GM19035 (cell line): ENCODE results near the gene ARHGAP24.
"Not testable (repeated sequence)": the region's sequence is repeated elsewhere in the genome, so short reads cannot be mapped to it uniquely, and the experiment has no call there.

Source experiments
- ATAC-seq: cut with Tn5 transposase; IDR thresholded peaks from one replicate; pipeline ENCODE4 v1.9.1; 2021; ENCODE audit not compliant: unreplicated experiment

The ARHGAP24 gene

DNA sequence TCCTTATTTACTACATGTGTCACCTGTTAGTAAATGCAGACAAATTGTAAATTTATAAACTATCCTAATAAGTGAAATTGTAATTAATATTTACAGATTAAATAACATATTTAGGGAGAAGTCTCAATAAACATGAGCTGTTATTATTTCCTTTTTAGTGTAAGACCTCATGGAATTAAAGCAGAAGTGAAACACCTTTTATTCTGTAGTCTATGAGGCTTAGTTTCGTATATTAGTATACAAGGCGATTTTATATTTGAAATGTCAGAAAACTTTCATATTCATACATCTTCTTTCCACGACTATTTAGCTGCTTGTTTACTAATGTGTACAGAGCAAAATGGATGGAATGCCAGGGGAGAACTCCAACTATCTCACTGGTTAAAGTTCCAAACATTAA is 414.4 kb downstream of the ARHGAP24 start:
- ATAC-seq, result no peak

DNA sequence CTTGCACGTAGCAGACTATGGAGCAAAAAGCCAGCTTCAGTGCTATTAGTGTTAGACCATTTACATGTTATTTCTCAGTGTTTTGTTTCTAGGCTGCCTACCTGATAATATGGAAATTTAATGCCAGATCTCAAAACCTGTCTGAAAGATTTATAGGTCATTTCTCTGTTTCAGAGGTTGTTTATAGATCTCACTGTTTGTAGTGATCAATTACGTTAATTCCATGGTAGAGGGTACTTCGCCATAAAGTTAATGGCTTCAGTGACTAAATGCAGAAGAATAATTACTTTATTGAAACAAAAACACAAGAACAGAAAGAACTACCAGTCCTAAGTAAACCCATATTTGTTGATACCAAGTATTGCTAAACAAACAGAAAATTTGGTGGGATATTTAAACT is 420.8 kb downstream of the ARHGAP24 start:
- no peak for ATAC-seq

DNA sequence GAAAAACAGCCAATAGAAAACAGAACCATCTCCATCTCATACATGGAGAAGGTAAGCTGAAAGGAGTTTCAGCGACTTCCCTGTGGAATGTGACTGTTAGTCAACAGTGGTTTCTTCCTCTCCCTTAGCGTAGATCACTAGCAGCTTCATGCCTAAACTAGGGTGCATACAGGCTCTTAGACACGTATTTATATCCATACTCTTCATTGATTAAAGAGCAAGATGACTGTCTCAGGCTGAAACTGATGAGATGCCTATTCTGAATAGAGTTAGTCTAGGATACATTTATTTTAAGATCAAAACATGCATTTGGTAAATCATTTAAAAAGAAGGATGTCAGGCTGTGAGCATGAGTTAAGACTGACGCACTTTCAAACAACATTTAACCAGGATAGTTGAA is 423.3 kb downstream of the ARHGAP24 start:
- no peak for ATAC-seq

DNA sequence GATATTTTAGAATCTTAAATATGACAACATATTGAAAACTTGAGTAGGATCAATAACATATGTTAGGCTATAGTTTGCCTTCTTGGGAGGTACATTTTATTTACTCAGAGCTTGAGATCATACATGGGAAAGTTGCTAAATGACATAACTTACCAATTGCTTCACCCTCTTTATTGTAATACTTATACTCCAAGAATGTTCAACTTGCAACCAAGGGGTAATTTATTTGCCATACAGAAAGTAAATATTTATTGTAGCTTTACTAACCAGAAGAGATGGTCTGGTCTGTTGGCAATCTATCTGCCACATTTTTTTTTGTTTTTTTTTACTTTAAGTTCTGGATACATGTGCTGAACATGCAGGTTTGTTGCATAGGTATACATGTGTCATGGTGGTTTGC is 426.6 kb downstream of the ARHGAP24 start:
- ATAC-seq, result no peak

DNA sequence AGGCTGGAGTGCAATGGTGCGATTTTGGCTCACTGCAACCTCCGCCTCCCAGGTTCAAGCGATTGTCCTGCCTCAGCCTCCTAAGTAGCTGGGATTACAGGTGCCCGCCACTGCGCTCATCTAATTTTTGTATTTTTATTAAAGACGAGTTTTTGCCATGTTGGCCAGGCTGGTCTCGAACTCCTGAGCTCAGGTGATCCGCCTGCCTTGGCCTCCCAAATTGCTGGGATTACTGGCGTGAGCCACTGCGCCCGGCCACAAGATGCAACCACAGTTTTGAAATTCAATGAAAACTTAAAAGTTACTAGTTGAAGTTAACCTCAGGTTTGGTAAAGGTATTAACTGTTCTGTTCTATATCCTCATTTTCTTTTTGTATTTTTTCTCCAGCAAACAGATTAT is 427.7 kb downstream of the ARHGAP24 start:
- not testable (repeated sequence) for ATAC-seq

DNA sequence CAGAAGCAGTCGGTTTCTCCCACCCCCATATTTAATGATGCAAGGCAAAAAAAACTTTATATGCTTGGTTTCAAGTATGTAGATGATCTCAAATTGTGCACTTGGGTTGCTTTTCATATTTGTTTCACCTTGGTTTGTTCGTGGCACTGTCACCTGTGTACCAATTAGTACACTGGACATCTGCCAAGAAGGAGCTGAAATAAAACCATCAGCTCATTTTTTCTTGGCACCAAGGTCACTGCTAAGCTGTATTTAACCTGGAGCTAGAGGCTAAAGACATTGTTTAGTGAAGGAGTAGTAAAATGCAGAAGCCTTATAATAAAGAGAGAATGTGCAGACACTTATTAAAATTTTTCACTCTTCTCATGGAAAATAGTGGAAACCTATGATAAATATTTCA is 430.8 kb downstream of the ARHGAP24 start:
- no peak for ATAC-seq

DNA sequence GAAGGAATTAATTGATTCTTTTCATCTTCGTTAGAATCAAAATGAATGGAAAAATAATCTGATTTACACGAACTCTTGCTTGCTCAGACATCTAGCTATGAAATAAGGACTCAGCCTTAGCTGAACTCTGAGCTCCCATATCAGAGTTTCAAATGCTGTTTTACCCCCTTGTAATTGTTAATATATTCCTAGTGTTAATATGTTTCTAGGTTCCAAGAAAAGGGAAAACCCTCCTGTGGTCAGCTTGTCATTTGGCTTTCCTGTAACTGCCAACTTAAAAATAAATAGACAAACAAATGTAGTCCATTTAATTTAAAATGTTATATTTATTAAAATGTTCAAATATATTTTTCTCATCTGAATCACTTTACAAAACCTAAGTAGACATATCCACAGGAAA is 432.1 kb downstream of the ARHGAP24 start:
- ATAC-seq, result no peak

DNA sequence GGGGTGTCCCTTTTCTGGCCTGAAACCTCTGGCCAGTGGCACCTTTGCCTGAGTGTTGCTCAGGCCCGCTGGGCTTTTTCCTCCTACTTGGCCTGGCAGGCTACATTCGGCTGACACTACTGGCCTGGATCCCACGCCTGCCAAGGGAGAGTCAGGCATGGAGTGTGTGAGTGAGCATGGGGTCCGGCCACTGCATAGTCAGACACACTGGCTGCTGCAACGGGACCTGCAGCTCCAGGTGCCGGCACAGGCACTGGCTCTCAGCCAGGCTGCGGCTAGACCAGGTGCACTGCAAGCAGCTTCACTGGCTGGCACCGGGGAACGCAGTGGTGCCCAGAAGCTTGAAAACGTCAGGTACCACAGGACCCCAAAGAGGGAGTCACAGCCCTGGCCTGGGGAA is 434.9 kb downstream of the ARHGAP24 start:
- ATAC-seq, result no peak

DNA sequence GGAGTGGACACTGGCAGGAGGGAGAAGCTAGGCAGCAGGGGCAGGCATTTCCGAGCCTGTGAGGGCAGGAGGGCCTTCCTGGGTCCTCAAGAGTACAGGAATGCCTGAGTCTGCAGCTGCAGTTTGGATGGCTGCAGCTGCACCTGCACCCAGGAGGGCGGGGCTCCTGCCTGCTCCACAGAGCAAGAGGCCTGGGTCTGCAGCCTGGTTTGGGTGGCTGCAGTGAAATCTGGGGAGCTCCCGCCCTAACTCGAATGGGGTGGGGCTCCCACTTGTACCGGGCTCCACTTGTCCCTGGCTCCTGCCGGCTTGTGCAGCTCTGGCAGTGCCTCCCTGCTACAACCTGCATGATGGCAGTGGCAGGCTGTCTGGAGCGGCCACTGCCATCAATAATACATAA is 436.0 kb downstream of the ARHGAP24 start:
- ATAC-seq, result no peak

DNA sequence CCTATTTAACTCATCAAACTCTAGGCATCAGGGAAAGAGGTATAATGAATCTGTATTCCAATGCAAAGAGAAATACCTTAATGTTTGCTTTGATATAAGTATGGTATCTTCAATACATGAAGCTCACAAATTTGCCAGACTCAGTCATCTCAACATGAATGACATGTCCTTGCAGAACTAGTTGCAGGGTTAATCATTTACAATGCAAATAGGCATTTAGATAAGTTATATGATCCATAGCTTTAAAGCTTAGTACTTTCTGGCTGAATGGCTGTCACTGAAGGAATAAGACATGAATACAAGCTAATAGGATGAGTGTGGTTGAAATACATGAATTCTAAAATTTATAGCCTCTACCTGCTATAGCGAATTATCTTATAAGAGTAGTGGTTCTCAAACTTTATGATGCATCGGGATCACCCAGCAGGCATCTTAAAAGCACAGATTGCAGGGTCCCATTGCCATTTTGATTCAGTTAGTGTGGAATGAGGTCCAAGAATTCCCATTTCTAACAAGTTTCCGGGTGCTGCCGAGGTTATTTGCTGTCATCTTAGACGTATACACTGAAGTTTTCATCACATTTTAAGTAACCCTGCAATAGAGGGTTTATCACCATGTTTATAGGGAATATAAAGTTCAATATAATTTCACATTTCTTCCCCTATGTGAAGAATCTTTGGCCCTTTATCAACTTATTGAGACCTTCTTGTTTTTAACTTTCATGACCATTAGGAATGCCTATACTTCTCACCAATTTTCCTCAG is 439.2 kb downstream of the ARHGAP24 start:
- ATAC-seq, result no peak

DNA sequence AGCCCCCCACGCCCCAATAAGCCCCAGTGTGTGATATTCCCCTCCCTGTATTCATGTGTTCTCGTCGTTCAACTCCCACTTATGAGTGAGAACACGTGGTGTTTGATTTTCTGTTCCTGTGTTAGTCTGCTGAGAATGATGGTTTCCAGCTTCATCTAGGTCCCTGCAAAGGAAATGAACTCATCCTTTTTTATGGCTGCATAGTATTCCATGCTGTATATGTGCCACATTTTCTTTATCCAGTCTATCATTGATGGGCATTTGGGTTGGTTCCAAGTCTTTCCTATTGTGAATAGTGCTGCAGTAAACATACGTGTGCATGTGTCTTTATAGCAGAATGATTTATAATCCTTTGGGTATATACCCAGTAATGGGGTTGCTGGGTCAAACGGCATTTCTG is 440.6 kb downstream of the ARHGAP24 start:
- ATAC-seq, result not testable (repeated sequence)

DNA sequence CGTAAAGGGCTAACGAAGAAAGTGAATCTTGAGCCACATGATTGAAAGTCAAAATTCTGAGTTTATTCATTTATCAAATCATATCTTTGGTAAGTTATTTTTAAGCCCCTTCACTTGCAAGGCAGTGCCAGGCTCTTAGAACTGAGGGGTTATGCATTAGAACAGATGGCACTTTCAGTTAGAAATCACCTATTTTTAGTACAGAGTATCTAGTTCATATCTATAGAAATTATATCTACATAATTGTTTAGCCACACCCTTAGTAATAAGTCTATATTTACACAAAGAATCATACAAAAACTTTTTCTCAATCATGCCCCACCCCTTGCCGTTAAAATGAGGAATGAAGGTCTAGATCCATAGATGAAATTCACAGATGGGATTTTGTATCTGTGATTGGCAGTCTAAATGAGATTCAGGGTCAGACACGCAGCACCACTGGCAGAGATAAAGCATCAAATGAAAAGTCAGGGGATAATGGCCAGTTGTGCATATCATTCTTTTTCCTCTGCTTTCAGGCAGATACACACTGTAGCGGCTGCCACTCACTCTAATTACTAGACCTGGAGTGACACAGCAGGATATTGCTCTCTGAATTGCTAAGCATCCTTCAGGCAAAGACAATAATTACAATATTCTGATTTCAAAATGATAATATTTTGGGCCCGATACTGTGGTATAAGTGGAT is 444.4 kb downstream of the ARHGAP24 start:
- no peak for ATAC-seq

DNA sequence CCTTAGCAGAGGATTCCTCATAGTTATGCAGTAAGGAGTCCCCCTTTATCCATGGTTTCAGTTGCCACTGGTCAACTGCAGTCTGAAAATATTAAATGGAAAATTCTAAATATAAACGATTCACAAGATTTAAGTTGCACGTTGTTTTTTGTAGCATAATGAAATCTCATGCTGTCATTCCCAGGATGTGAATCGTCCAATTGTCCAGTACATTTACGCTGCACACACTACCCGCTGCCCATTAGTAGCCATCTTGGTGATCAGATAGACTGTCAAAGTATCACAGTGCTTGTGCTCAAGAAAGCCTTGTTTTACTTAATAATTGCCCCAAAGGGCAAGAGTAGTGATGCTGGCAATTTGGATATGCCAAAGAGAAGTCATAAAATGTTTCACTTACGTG is 450.1 kb downstream of the ARHGAP24 start:
- ATAC-seq, result no peak

DNA sequence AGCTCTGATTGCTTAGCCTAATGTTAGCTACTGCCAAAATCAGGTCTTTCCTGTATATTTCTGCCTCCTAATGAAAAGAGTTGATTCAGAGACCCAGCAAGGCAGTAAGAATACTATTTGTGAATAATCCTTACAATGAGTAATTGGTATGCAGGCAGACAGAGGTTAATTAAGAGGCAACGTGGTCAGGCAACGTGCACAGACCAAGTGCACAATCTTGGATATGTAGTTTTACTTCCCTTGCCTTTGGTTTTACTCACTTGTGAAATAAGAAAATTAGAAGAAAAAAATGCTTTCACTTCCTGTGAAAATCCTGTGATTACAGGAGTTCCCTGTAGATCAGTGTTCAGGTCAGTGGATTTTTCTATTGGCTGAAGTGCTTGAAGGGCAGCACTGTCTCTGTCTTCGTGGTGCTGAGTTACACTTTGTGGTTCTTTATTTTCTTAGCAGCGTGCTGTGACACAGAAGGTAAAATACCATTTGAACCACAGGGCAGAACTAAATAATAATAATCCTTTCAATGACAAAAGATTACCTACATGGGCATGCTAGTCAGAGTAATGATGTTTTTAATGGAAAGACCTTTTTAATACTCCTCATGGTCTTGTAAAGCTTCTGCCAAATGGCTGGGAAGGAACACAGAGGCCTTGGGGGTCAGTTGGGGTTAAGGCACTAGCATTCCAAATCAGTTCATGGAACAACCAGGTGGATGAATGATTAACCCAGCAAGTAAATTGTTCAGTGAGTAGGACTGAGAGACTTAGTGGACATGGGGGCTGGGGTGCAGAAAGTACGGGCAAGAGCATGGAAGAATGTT is 454.0 kb downstream of the ARHGAP24 start:
- no peak for ATAC-seq

DNA sequence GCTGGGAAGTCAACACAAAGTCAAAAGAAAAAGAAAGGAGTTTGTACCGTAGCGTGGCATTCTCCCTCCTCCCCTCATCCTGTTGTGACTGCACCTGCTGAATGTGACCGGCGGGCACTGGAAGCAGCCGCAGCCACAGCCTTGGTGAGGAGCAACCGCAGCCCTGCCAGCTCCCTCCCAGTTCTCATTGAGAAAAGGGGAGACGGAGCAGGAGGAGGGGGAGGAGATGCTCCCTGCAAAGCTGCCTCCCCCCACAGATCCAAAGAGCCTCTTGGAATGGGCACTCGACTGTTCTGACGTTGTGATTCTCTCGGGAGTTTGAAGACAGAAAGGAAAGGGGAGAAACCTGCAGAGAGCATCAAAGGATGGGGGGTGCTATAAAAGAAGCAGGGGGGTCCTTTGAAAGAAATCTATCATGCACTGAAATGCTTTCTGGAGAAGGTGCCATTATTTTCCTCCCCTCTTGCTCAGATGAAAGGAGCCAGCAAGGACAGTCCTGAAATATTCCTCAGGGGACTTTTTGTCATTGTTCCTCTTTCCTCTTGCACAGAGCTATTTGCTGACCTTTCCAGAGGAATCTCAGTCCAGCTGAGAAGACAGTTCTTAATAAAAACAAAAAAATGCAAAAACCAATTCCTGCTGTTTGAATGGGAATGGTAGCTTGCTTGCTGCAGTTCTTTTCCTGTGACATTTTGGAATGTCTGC is 455.2 kb downstream of the ARHGAP24 start:
- no peak for ATAC-seq

DNA sequence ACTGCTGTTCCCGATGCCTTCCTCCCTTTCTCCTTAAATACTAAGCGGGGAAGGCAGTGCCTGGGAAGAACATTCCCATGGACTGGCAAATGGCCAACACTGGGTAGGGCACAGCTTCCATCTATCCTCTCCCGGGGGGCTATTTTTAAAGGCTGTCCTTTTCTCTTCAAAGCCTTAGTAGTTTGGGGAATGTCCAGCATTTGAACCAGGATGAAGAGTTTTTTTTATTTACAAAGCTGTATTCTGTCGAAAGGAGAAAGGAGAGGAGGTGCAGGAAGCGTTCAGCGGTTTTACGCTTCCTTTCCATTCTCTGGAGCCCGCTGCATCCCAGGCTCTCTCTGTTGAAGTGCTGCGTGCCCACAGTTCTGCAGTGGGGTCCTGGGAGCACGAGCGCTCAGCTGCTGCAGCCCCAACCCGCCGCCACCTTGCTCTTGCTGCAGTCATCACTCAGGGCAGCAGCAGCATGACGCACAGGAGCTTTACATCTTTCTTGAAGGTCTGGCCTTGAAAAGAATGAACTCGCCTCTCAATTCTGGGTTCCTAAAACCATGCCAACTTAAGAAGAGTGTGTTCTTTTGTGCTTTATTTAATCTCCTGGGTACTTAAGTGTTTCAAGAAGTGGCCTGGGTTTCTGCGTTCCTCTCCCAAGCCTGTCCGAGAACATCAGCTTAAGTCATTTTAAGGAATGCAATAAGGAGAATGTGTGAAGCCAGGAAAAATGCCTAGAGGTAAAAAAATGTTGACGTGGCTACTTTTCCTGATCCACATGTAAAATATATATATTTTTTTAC is 457.7 kb downstream of the ARHGAP24 start:
- ATAC-seq, result no peak

DNA sequence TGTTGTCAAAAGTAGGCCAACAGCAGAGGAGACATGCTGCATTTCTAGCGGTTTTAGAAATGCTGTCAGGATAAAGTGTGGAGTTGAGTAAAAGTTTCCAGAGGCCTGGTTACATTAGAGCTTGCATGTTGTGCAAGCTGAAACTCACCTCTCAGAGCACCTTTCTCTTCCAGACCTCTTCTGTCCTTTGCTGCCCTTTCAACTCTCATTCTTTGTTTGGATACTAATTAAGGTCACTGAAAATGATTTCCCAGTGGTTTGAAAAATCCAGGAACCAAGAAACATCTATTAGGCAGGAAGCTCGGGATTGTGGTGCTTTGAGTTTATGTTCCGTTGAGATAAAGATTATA is 458.3 kb downstream of the ARHGAP24 start:
- no peak for ATAC-seq

DNA sequence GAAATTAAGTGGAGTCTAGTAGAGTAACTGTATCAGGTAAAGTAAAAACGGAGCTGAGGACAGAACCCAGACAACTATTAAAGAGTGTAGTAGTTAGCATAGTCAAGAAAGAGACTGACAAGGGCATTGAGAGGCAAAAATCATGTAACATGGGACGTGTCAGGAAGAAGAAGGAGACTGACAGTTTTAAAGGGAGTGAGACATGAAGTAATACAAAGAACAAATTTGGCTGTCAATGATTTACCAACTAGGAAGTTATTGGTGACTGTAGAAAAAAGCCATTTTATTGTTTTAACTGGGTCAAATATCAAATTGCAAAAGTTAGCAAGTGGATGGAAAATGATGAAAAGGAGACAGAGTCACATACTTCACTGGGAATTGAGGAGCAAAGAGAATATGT is 462.6 kb downstream of the ARHGAP24 start:
- ATAC-seq, result no peak

DNA sequence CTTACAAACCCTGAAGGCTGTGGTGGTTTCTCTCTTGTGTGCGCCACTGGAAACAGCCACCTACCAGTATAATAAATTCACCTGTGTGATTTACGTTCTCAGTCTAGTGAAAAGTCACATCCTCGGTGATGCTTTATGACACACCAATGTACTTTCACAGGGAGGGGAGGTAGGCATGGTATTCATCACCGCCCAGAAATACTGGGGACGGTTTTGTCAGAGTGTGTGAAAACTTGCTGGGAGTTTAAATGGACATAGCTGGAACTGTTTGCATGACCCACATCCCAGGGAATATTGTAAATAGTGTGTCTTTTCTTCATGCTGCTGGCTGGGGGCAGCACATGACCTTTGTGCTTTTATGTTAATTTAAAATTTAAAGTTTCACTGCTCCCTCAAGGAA is 463.1 kb downstream of the ARHGAP24 start:
- no peak for ATAC-seq

DNA sequence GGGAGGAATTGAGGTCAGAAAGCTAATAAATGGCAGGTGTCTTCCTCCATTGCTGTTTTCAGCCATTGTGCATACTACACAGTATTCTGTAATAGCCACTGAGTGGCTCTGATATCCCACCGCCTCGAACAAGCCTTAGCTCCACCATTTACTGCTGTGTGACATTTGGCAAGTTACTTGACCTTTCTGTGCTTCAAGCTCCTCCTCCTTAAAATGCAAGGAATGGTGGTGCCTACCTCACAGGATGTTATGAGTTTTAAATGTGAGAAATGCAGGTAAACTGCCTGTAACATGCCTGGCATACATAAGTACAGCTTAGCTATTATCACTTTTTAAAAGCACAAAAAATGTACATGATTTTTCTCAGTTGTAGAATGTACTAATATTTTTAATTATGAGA is 464.0 kb downstream of the ARHGAP24 start:
- ATAC-seq, result no peak

DNA sequence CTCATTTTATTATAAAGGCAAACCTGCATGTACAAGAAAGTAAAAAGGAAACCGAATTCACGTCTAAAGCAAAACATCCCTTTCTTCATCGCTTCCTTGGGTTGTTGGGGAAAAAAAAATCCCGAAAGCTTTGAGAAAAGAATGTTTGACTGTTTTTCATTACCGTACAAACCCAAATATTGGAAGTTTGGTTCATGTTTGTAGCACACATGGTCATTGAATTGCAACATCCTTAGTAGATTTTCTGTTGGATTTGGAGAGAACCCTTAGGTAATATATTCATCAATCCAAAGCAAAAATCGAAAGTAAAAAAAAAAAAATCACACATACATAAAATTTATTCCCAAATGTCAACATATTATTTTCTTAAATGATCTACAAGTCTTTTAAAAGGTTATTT is 464.6 kb downstream of the ARHGAP24 start:
- ATAC-seq, result no peak
